Activated B cell treated with CpG ODN at 0.5 μM for 24 hours (primary cell): ENCODE results near the gene GRIN3B. TPM values are rescaled to one million over a fixed set of nuclear protein-coding genes. Genes with fewer than 3 reads are reported as not detected.

Source experiments
- ATAC-seq: fragments of 200-7000 bp; cut with Tn5 transposase; one replicate; pipeline ENCODE4 v1.10.0; 2021; ENCODE audit warnings: low read depth, mild to moderate bottlenecking, moderate library complexity
- CTCF ChIA-PET: fragments of 350-600 bp; sonication (Branson Sonifier 250); formaldehyde crosslinking; loops from one replicate; lab custom pipeline; 2021; ENCODE audit warnings: antibody characterized with exemption; lab: Charles Lee
- POLR2A ChIA-PET: fragments of 350-600 bp; sonication (Branson Sonifier 250); formaldehyde crosslinking; loops from one replicate; lab custom pipeline; 2021; ENCODE audit warnings: antibody characterized with exemption; lab: Charles Lee
- DNase-seq: peaks from one replicate; pipeline ENCODE4 v3.0.0; 2022
- H3K27ac Mint-ChIP-seq: one replicate; pipeline ENCODE4 v1.8.0; 2020; ENCODE audit warnings: mixed read lengths
- H3K27me3 Mint-ChIP-seq: one replicate; pipeline ENCODE4 v1.8.0; 2021; ENCODE audit warnings: mixed read lengths
- H3K36me3 Mint-ChIP-seq: one replicate; pipeline ENCODE4 v1.8.0; 2021; ENCODE audit warnings: low read depth, mixed read lengths
- H3K4me1 Mint-ChIP-seq: one replicate; pipeline ENCODE4 v1.8.0; 2021; ENCODE audit warnings: mixed read lengths
- H3K4me3 Mint-ChIP-seq: one replicate; pipeline ENCODE4 v1.8.0; 2020; ENCODE audit warnings: mild to moderate bottlenecking, mixed read lengths
- H3K9me3 Mint-ChIP-seq: one replicate; pipeline ENCODE4 v1.8.0; 2020; ENCODE audit warnings: mixed read lengths
- intact Hi-C: fragments of 100-400 bp; cut with micrococcal nuclease; formaldehyde crosslinking; loops from one replicate; pipeline ENCODE4 v1.15.1; 2024
- total RNA-seq: library from RNA; stranded (reverse); gene quantifications from 2 replicates; pipeline ENCODE4 v1.2.3, GENCODE V29; 2022
- TF ChIP-seq, protein P1 (sequence below): fragments of 200-600 bp; IDR thresholded peaks from one replicate; pipeline ENCODE4 v1.8.0; 2022; ENCODE audit warnings: antibody characterized with exemption, mild to moderate bottlenecking

GRIN3B gene
- total RNA-seq, 1 donor from 2014 or later, result 0.11 TPM

DNA sequence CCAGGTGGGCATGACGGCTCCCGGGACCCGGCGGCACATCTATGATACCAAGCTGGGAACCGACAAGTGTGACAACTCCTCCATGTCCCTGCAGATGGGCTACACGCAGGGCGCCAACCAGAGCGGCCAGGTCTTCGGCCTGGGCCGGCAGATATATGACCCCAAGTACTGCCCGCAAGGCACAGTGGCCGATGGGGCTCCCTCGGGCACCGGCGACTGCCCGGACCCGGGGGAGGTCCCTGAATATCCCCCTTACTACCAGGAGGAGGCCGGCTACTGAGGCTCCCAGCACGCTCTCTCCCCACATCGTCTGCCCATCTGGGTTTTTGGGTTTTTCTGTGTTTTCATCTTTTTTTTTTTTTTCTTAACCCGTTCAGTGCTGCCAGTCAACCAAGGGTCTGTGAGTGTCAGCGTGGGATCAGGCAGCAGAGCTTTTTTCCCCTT is 37.4 kb downstream of the GRIN3B start:
- POLR2A ChIA-PET, result interaction anchor here (0.5 to 9.9 kb wide), 17 partner anchors 9 to 231 kb away, joined by 3 to 365 read pairs (median 5); partner anchors contain the start of genes ARHGAP45, CNN2, GPX4 and RNU6-2
- peak overlapping the region; percentile 96 for H3K27ac Mint-ChIP-seq
- DNase-seq (peak; percentile 54), ATAC-seq (peak; percentile 0)
- no peaks in the 10 kb centered on the region for H3K27me3 Mint-ChIP-seq
- CTCF ChIA-PET, result interaction anchor here (0.8 to 4.2 kb wide), 3 partner anchors 11 to 29 kb away, joined by 3 to 15 read pairs (median 3); partner anchors contain the start of genes ARHGAP45 and CNN2
- H3K36me3 Mint-ChIP-seq, result peaks cover 49% of the 10 kb centered on the region
- H3K9me3 Mint-ChIP-seq, result no peaks in the 10 kb centered on the region
- peaks cover 60% of the 10 kb centered on the region for H3K4me1 Mint-ChIP-seq
- intact Hi-C loops, result loop anchor here (2.0 kb wide), 2 partner anchors 29 to 57 kb away; partner anchors contain the start of genes ARHGAP45 and POLR2E
- TF ChIP-seq, protein P1, sequence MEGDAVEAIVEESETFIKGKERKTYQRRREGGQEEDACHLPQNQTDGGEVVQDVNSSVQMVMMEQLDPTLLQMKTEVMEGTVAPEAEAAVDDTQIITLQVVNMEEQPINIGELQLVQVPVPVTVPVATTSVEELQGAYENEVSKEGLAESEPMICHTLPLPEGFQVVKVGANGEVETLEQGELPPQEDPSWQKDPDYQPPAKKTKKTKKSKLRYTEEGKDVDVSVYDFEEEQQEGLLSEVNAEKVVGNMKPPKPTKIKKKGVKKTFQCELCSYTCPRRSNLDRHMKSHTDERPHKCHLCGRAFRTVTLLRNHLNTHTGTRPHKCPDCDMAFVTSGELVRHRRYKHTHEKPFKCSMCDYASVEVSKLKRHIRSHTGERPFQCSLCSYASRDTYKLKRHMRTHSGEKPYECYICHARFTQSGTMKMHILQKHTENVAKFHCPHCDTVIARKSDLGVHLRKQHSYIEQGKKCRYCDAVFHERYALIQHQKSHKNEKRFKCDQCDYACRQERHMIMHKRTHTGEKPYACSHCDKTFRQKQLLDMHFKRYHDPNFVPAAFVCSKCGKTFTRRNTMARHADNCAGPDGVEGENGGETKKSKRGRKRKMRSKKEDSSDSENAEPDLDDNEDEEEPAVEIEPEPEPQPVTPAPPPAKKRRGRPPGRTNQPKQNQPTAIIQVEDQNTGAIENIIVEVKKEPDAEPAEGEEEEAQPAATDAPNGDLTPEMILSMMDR, result no peak
- H3K4me3 Mint-ChIP-seq, result peak overlapping the region; percentile 98

- Mint-ChIP-seq H3K4me1 (peaks cover 60% of the 10 kb centered on the region), H3K36me3 (peaks cover 47% of the 10 kb centered on the region), H3K4me3 (peak overlapping the region; percentile 98), H3K9me3 (no peaks in the 10 kb centered on the region), H3K27me3 (no peaks in the 10 kb centered on the region), H3K27ac (peak overlapping the region; percentile 96)
- POLR2A ChIA-PET, result interaction anchor here (0.6 to 9.9 kb wide), 29 partner anchors 10 to 231 kb away, joined by 3 to 365 read pairs (median 6); partner anchors contain the start of genes ARHGAP45, CIRBP, CNN2 and GPX4
- intact Hi-C loops, result loop anchor here (2.0 kb wide), 2 partner anchors 28 to 56 kb away; partner anchors contain the start of genes ARHGAP45 and POLR2E
- ATAC-seq (no peak), DNase-seq (no peak)
- TF ChIP-seq, protein P1, result no peak
- CTCF ChIA-PET, result interaction anchor here (0.6 to 4.2 kb wide), 5 partner anchors 12 to 205 kb away, joined by 3 to 15 read pairs (median 5); partner anchors contain the start of genes ARHGAP45, CNN2 and RNU6-2
Measured at GRCh38 chr19:1038978-1039645, 38.9 kb downstream of the GRIN3B start.

- ChIA-PET POLR2A (interaction anchor here (0.7 to 9.9 kb wide), 25 partner anchors 9 to 235 kb away, joined by 3 to 365 read pairs (median 6); partner anchors contain the start of genes ARHGAP45, CIRBP, CNN2 and FAM174C), CTCF (interaction anchor here (0.6 to 4.2 kb wide), 5 partner anchors 13 to 204 kb away, joined by 3 to 15 read pairs (median 5); partner anchors contain the start of genes ARHGAP45, CNN2 and RNU6-2)
- Mint-ChIP-seq H3K4me1 (peaks cover 61% of the 10 kb centered on the region), H3K27ac (peak within 1 kb of the TSS; percentile 96), H3K36me3 (peaks cover 52% of the 10 kb centered on the region), H3K27me3 (no peaks in the 10 kb centered on the region), H3K4me3 (peak within 1 kb of the TSS; percentile 98), H3K9me3 (no peaks in the 10 kb centered on the region)
- DNase-seq (peak; percentile 99), ATAC-seq (peak; percentile 78)
- TF ChIP-seq, protein P1, result no peak
- intact Hi-C loops, result loop anchor here (1.0 to 2.0 kb wide), 4 partner anchors 17 to 55 kb away; partner anchors contain the start of genes ARHGAP45 and POLR2E
Measured at GRCh38 chr19:1039646-1040475, 39.6 kb downstream of the GRIN3B start, which contains the start of gene ABCA7. Gene ABCA7, plus strand, starts transcription at chr19:1040107. Its CDS starts 1,255 bp downstream, at chr19:1041362.

- ATAC-seq (peak; percentile 51), DNase-seq (peak; percentile 78)
- CTCF ChIA-PET, result interaction anchor here (1.7 to 4.2 kb wide), 3 partner anchors 14 to 203 kb away, joined by 5 to 15 read pairs (median 5); partner anchors contain the start of gene CNN2
- Mint-ChIP-seq H3K9me3 (no peaks in the 10 kb centered on the region), H3K4me1 (peaks cover 59% of the 10 kb centered on the region), H3K27ac (peak overlapping the region; percentile 96), H3K27me3 (no peaks in the 10 kb centered on the region), H3K4me3 (peak overlapping the region; percentile 98), H3K36me3 (peaks cover 50% of the 10 kb centered on the region)
- POLR2A ChIA-PET, result interaction anchor here (0.6 to 9.9 kb wide), 26 partner anchors 8 to 324 kb away, joined by 3 to 365 read pairs (median 4); partner anchors contain the start of genes ARHGAP45, CIRBP, CNN2 and FAM174C
- TF ChIP-seq, protein P1, result no peak
- intact Hi-C loops, result loop anchor here (1.0 to 2.0 kb wide), 4 partner anchors 14 to 37 kb away; partner anchors contain the start of genes CNN2, RNU6-2 and TMEM259
Measured at GRCh38 chr19:1040476-1041271, 40.5 kb downstream of the GRIN3B start.
